VCaP (cell line): ENCODE data around the gene LCN10.
"Not testable (repeated sequence)": the region's sequence is repeated elsewhere in the genome, so short reads cannot be mapped to it uniquely, and the experiment has no call there.

ENCODE experiments used
- H3K27ac ChIP-seq: fragments of 450-650 bp; 2 replicates; pipeline ENCODE4 v1.5.1; 2017
- TF ChIP-seq, protein P1 (sequence below): fragments of 450-650 bp; conservative IDR thresholded peaks from 2 replicates; pipeline ENCODE4 v1.5.1; 2017; ENCODE audit warnings: mild to moderate bottlenecking, moderate library complexity

Gene LCN10

DNA sequence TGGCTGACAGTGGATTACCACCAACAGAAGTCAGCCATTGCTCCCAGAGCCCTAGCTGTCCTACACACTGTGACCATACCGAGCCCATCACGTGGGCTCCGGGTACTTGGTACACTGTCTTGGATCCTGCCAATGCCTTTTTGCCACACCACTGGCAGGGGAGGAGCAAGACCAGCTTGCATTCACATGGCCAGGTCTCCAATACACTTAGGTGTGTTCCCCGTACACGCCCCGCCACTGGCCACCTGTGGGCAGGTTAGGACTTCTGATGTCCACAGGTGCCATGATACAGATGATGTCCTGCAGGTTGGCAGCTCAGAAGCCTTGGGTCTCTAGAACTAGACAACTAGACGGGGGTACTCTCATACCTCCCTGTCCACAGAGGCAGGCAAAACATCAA lies 35.7 kb downstream of the LCN10 start:
- H3K27ac ChIP-seq: no peak overlapping the region
- TF ChIP-seq, protein P1, sequence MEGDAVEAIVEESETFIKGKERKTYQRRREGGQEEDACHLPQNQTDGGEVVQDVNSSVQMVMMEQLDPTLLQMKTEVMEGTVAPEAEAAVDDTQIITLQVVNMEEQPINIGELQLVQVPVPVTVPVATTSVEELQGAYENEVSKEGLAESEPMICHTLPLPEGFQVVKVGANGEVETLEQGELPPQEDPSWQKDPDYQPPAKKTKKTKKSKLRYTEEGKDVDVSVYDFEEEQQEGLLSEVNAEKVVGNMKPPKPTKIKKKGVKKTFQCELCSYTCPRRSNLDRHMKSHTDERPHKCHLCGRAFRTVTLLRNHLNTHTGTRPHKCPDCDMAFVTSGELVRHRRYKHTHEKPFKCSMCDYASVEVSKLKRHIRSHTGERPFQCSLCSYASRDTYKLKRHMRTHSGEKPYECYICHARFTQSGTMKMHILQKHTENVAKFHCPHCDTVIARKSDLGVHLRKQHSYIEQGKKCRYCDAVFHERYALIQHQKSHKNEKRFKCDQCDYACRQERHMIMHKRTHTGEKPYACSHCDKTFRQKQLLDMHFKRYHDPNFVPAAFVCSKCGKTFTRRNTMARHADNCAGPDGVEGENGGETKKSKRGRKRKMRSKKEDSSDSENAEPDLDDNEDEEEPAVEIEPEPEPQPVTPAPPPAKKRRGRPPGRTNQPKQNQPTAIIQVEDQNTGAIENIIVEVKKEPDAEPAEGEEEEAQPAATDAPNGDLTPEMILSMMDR: no peak

DNA sequence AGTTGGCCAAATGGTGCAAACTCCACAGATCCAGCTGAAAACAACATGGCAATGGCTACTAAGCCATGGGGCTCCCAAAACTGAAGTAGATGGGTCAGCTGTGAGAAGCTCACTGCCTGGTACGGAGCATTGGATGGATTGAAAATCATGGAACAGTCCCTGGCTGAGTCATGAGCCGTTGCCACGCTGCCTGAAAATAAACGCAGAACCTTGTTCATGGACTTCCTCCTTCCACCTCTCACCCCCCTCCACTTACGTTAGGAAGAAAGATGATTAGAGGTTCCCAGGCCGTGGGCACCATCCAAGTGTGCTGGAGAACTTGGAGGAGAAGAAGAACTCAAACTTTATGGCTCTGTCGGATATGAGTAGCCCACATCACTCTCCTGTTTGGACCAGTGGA lies 37.2 kb downstream of the LCN10 start:
- H3K27ac ChIP-seq: no peak overlapping the region
- TF ChIP-seq, protein P1: no peak

DNA sequence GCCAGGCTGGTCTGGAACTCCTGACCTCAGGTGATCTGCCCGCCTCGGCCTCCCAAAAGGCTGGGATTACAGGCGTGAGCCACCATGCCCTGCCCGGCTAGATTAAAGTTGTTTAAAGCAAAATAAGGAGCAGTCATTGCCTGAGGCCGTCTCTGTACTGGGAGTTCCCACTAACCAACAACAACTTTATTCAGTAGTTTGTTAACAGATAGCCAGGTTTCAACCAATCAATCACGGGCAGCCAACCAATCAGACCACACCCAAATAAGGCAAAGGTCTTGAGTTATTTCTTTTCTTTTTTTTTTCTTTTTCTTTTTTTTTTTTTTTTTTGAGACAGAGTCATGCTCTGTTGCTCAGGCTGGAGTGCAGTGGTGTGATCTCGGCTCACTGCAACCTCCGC lies 38.0 kb downstream of the LCN10 start:
- not testable (repeated sequence) for H3K27ac ChIP-seq

DNA sequence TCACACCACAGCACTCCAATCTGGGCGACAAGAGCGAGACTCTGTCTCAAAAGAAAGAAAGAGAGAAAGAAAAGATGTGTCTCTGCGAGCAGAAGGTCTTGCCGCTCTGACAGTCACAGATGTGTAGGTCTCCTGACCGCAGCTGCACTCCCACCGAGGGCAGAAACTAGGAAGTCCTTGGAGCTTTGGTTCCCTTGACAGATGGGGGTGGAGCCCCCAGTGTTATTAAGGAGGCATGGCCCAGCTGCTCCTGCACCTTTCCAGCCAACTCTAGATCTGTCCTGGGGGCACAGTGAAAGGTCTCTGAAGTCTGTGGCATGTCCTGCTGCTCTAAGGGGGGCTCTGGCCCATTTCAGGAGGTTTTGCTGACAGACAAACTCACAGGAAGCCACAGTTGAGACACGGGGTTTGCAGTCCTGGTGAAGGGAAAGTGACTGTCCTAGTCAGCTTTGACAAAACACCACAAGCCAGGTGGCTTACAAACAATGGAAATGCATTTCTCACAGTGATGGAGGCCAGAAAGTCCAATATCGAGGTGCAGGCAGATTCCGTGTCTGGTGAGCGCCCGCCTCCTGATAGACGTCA lies 39.4 kb downstream of the LCN10 start:
- no peak overlapping the region for H3K27ac ChIP-seq
- TF ChIP-seq, protein P1: no peak

DNA sequence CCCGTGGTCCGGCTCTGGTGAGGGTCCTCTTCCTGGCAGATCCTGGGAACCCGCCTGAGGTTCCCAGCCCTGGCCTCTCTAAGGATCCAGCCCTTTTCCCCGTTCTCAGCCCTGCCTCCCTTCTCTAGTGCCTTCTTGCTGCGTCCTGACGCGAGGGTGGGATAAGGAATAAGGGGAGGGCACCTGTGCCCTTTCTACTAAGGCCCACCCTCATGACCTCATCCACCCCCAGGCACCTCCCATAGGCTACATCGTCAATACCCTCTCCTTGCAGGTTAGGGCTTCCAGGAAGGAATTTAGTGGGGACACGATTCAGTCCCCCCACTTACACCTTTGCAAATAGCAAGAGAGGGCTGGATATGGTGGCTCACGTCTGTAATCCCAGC lies 41.1 kb downstream of the LCN10 start:
- TF ChIP-seq, protein P1: no peak
- no peak overlapping the region for H3K27ac ChIP-seq

DNA sequence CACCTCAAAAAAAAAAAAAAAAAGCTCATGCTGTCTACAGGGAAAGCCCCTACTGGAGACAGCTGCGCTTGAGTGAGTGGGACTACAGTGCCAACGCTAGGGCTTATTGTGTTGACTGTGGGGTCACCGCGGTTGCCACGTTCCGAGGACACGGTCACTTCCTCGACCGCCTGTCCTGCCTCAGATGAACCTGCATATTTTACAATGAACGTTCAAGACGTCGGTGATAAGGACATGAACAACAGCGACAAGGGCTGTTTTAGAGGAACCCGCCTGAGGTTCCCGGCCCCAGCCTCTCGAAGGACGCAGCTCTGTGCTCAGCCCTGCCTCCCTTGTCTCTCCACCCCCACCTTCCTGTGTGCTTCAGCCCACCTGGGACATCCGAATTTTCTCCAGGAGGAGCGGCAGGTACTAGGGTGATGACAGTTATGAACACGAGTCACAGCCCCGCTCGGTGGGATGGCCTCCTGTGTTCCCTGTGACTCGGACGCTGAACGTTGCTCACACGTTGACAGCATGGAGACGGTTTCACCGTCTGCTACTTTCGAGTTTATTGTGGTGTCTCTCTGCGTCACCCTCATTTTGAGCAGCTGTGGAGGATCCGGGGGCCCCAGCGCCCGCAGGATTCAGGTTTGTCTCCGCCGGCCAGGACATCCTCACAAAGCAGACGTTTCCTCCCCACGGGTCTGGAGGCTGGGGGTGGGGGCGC lies 41.6 kb downstream of the LCN10 start:
- TF ChIP-seq, protein P1: no peak
- H3K27ac ChIP-seq: no peak overlapping the region

DNA sequence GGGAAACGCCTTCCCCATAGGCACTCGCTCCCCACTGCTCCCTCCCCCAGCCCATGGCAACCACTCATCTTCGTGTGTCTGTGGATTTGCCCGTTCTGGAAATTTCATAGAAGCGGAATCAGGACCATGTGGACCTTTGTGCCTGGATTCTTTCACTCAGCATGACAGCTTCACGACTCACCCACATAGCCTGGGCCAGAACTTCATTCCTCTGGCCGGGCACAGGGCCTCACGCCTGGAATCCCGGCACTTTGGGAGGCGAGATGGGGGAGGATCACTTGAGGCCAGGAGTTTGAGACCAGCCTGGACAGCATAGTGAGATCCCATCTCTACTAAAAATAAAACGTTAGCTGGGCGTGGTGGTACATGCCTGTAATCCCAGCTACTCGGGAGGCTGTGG lies 42.4 kb downstream of the LCN10 start:
- TF ChIP-seq, protein P1: no peak
- no peak overlapping the region for H3K27ac ChIP-seq

DNA sequence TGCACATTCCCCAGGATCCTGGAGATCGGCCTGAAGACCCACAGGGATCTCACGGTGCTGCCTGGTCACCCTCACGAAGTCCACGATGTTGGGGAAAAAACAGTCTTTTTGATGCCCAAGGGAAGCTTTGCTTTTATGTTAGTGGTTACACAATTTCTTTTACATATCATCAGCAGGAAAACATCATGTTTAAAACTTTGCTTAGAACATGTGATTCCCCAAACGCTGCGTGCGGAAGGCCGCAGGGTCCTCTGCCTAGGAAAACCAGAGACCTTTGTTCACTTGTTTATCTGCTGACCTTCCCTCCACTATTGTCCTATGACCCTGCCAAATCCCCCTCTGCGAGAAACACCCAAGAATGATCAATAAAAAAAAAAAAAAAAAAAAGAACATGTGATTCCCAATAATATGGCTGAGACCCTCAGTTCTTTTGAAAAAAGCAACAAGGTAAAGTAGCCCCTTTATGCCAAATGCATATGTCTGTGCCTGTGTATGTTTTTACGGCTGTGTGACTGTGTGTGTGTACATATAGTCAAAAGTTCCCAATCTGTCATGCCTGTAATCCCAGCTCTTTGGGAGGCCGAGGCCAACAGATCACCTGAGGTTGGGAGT lies 44.0 kb downstream of the LCN10 start:
- TF ChIP-seq, protein P1: no peak
- H3K27ac ChIP-seq: peak overlapping the region; percentile 56
